Left ventricle myocardium superior (tissue), 1 donor: Measurements from ENCODE around the gene ZSWIM8. TPM values are rescaled to one million over a fixed set of nuclear protein-coding genes. Genes with fewer than 3 reads are reported as not detected.
"Not testable (repeated sequence)": the region's sequence is repeated elsewhere in the genome, so short reads cannot be mapped to it uniquely, and the experiment has no call there.

Experiments
- ATAC-seq: fragments of 200-7000 bp; cut with Tn5 transposase; one replicate; pipeline ENCODE4 v1.9.1; 2020; ENCODE audit warnings: mild to moderate bottlenecking, moderate library complexity
- DNase-seq: peaks from one replicate; pipeline ENCODE4 v3.0.0-alpha.2; 2020
- intact Hi-C: fragments of 100-400 bp; cut with micrococcal nuclease; formaldehyde crosslinking; loops from one replicate; pipeline ENCODE4 v1.11.0; 2022
- long read RNA-seq: library from polyadenylated mRNA; unstranded; transcript quantifications from one replicate; pipeline ENCODE4 v2.0.0, GENCODE V29; 2021
- total RNA-seq: library from RNA; stranded (reverse); fragmentation: NEBNext Ultra II Directional; extraction: Animal tissue kit (Norgen Biotek cat#: 25700); gene quantifications from one replicate; pipeline ENCODE4 v1.2.1, GENCODE V29; 2021
- donor health status: DM: no; HTN: yes; CAD: no; lungs with severe emphysema.

ZSWIM8 gene
- 53.9 TPM for total RNA-seq
- long read RNA-seq, partial matches to known transcripts = 11 of 16 reads
- long read RNA-seq, other reads (novel, unspliced or antisense) = 4 of 16 reads

GRCh38 chr10:73785211-73785720 is at the start of gene ZSWIM8:
Gene ZSWIM8 (plus strand): TSS chr10:73785606. CDS start chr10:73785879, 273 bp downstream.
- intact Hi-C loops = no loop called here
- ATAC-seq = peak; percentile 89
- DNase-seq = peak; percentile 92

GRCh38 chr10:73740501-73741254 is 44.7 kb upstream of the ZSWIM8 start:
- ATAC-seq, intact Hi-C loops, DNase-seq: not testable (repeated sequence)

GRCh38 chr10:73742454-73742734 is 43.0 kb upstream of the ZSWIM8 start:
- ATAC-seq (no peak), DNase-seq (no peak)
- intact Hi-C loops = no loop called here

GRCh38 chr10:73743327-73743904 is 42.0 kb upstream of the ZSWIM8 start:
- DNase-seq = no peak
- no peak for ATAC-seq
- intact Hi-C loops = no loop called here

GRCh38 chr10:73743905-73744663 is 41.3 kb upstream of the ZSWIM8 start, which contains the start of gene SEC24C:
Gene SEC24C (plus strand): TSS chr10:73744372. CDS start chr10:73746833, 2,461 bp downstream.
- peak; percentile 96 for ATAC-seq
- intact Hi-C loops = no loop called here
- peak; percentile 97 for DNase-seq

GRCh38 chr10:73744664-73744975 is 40.8 kb upstream of the ZSWIM8 start:
- ATAC-seq (peak; percentile 16), DNase-seq (peak; percentile 58)

GRCh38 chr10:73746721-73747120 is 38.7 kb upstream of the ZSWIM8 start:
- DNase-seq = no peak
- no peak for ATAC-seq
- intact Hi-C loops = no loop called here

More at GRCh38 chr10:73744664-73744975, 40.8 kb upstream of the ZSWIM8 start:
- intact Hi-C loops = no loop called here

- intact Hi-C loops = no loop called here
- DNase-seq = no peak
- no peak for ATAC-seq
Observed at GRCh38 chr10:73750819-73751218, 34.6 kb upstream of the ZSWIM8 start.

- DNase-seq = no peak
- no peak for ATAC-seq
- intact Hi-C loops = no loop called here
Observed at GRCh38 chr10:73756183-73756582, 29.2 kb upstream of the ZSWIM8 start.

GRCh38 chr10:73758704-73759511 is 26.5 kb upstream of the ZSWIM8 start:
- intact Hi-C loops = no loop called here
- ATAC-seq = no peak

GRCh38 chr10:73759512-73760115 is 25.8 kb upstream of the ZSWIM8 start:
- intact Hi-C loops = no loop called here
- DNase-seq (no peak), ATAC-seq (peak; percentile 26)

More at GRCh38 chr10:73758704-73759511, 26.5 kb upstream of the ZSWIM8 start:
- no peak for DNase-seq

GRCh38 chr10:73761781-73762180 is 23.6 kb upstream of the ZSWIM8 start:
- ATAC-seq = no peak
- intact Hi-C loops = no loop called here
- DNase-seq = no peak

GRCh38 chr10:73762915-73763314 is 22.5 kb upstream of the ZSWIM8 start:
- ATAC-seq (no peak), DNase-seq (no peak)
- intact Hi-C loops = no loop called here

GRCh38 chr10:73763343-73763742 is 22.1 kb upstream of the ZSWIM8 start:
- intact Hi-C loops = no loop called here
- no peak for DNase-seq
- ATAC-seq = no peak

- no peak for DNase-seq
- ATAC-seq = no peak
- intact Hi-C loops = no loop called here
Observed at GRCh38 chr10:73765066-73765465, 20.3 kb upstream of the ZSWIM8 start.

- ATAC-seq (no peak), DNase-seq (no peak)
- intact Hi-C loops = no loop called here
Observed at GRCh38 chr10:73768881-73769280, 16.5 kb upstream of the ZSWIM8 start.

GRCh38 chr10:73769396-73769795 is 16.0 kb upstream of the ZSWIM8 start:
- DNase-seq (no peak), ATAC-seq (no peak)
- intact Hi-C loops = no loop called here

GRCh38 chr10:73771722-73772280 is 13.6 kb upstream of the ZSWIM8 start:
- ATAC-seq = peak; percentile 7
- peak; percentile 96 for DNase-seq
- intact Hi-C loops = no loop called here
